Panc1 (cell line): ENCODE results near the gene JADE1.
A peak's percentile ranks its signal among the peaks of the same experiment; 100 is the strongest.

ENCODE experiments used
- CTCF ChIP-seq: fragments of 450-650 bp; IDR thresholded peaks from 2 replicates; pipeline ENCODE4 v1.5.1; 2017; ENCODE audit warnings: mild to moderate bottlenecking
- POLR2AphosphoS5 ChIP-seq: IDR thresholded peaks from 2 replicates; pipeline ENCODE4 v1.6.1; 2012; ENCODE audit warnings: mild to moderate bottlenecking, low read depth, low read length, moderate library complexity
- REST ChIP-seq, 2 experiments: IDR thresholded peaks; 2 replicates each; pipeline ENCODE4 v1.6.1; 2011 to 2012; ENCODE audit warnings: low read depth in 2 of 2, control low read depth in 1 of 2, low read length in 1 of 2, mild to moderate bottlenecking in 1 of 2, moderate library complexity in 1 of 2; ENCODE audit not compliant: insufficient read depth in 1 of 2

DNA sequence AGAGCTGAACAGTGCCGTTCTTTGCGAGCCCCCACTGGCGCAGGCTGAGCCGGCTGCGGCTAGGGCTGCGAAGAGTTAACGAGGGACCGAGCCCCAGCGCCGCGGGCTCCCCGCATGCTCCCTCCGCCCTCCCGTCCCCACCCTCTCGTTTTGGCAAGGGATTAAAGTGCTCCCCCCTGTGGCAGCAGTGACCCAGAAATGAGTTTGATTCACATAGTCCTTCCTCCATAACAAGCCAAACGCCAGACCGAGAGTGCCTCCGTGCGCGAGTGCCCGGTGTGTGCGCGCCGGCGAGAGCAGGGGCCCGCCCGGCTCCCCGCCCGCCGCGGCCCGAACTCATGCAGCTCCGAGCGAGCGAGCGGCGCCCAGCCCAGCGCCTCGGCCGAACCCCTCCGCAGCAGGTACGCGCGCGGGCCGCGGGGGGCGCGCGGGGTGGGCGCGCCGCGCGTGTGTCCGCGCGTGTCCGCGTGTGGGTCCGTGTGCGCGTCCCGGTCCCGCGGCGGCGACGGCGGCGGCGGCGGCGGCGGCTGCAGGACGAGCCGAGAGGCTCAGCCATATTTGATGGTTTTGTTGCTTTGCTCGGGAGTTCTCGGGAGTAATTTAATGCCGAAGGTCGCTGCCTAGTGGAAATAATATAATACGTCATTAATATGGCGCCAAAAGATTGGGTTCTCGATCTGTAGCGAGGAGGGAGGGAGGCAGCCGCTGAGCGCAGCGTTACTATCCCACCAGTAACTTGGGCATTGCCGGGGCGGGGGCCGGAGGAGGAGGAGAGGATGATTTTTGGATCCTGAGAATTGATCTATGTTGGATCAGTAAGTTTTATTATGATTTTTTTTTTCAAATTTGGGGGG, at the start of gene JADE1:
- TF ChIP-seq CTCF: peak; percentile 78
- peak; percentile 37; the same call in 1 of the 2 replicates for TF ChIP-seq POLR2AphosphoS5
- no peak for TF ChIP-seq REST (IDR thresholded peaks at IDR 0.05; ENCODE audit: insufficient read depth in 1 of 2, low read depth in 2 of 2, low read length in 1 of 2)
